DOHH2 (cell line): ENCODE results near the gene C4orf46.

Source experiments
- H3F3A ChIP-seq: fragments of 200-600 bp; sonication (generic), shearing (Covaris generic); 2 replicates; pipeline ENCODE4 v1.6.0; 2016; ENCODE audit warnings: antibody characterized with exemption, mild to moderate bottlenecking; ENCODE audit not compliant: control insufficient read depth, insufficient read depth
- H3K27ac ChIP-seq: fragments of 200-600 bp; sonication (generic); 2 replicates; pipeline ENCODE4 v1.5.1; 2014; ENCODE audit warnings: low read depth, mild to moderate bottlenecking, low read length, moderate library complexity
- H3K27me3 ChIP-seq: fragments of 200-600 bp; sonication (generic); 2 replicates; pipeline ENCODE4 v1.6.1; 2014; ENCODE audit warnings: mild to moderate bottlenecking, low read length, mixed read lengths; ENCODE audit not compliant: control insufficient read depth
- H3K36me3 ChIP-seq: fragments of 200-600 bp; sonication (generic); 2 replicates; pipeline ENCODE4 v1.6.1; 2014; ENCODE audit warnings: mild to moderate bottlenecking, low read length, moderate library complexity, mixed read lengths; ENCODE audit not compliant: control insufficient read depth
- H3K4me1 ChIP-seq: fragments of 200-600 bp; sonication (generic); 2 replicates; pipeline ENCODE4 v1.6.1; 2014; ENCODE audit warnings: mild to moderate bottlenecking, low read length, mixed read lengths; ENCODE audit not compliant: control insufficient read depth
- H3K4me2 ChIP-seq: fragments of 200-600 bp; sonication (generic); 2 replicates; pipeline ENCODE4 v1.6.0; 2014; ENCODE audit warnings: mild to moderate bottlenecking, low read length, moderate library complexity
- H3K4me3 ChIP-seq: fragments of 200-600 bp; sonication (generic); 2 replicates; pipeline ENCODE4 v1.5.1; 2014; ENCODE audit warnings: mild to moderate bottlenecking, low read length, mixed read lengths
- H3K79me2 ChIP-seq: fragments of 200-600 bp; sonication (generic); 2 replicates; pipeline ENCODE4 v1.6.1; 2014; ENCODE audit warnings: mild to moderate bottlenecking, low read length, mixed read lengths; ENCODE audit not compliant: control insufficient read depth
- H3K9me2 ChIP-seq: fragments of 200-600 bp; sonication (generic); replicated peaks from 2 replicates; pipeline ENCODE4 v1.6.1; 2014; ENCODE audit warnings: mild to moderate bottlenecking, low read length, mixed read lengths; ENCODE audit not compliant: control insufficient read depth
- H3K9me3 ChIP-seq: fragments of 200-600 bp; sonication (generic); 2 replicates; pipeline ENCODE4 v1.6.1; 2014; ENCODE audit warnings: antibody characterized with exemption, low read length, mixed read lengths; ENCODE audit not compliant: control insufficient read depth, insufficient read depth
- H4K20me1 ChIP-seq: fragments of 200-600 bp; sonication (generic); 2 replicates; pipeline ENCODE4 v1.6.0; 2014; ENCODE audit warnings: low read depth, mild to moderate bottlenecking, antibody characterized with exemption, low read length, moderate library complexity; ENCODE audit not compliant: control insufficient read depth, insufficient read depth
- CTCF ChIP-seq: fragments of 200-600 bp; sonication (generic); IDR thresholded peaks from one replicate; pipeline ENCODE4 v1.5.1; 2014; ENCODE audit warnings: antibody characterized with exemption, mild to moderate bottlenecking, low read depth, low read length; ENCODE audit not compliant: poor library complexity, severe bottlenecking
- EZH2phosphoT487 ChIP-seq: fragments of 200-600 bp; sonication (generic); IDR thresholded peaks from 2 replicates; pipeline ENCODE4 v1.6.1; 2017; ENCODE audit warnings: borderline replicate concordance, mild to moderate bottlenecking, antibody characterized with exemption, low read length, moderate library complexity, mixed read lengths

The C4orf46 gene

GRCh38 chr4:158625544-158625943 is 46.1 kb downstream of the C4orf46 start:
- H3K4me3 ChIP-seq: no peak overlapping the region
- TF ChIP-seq EZH2phosphoT487 (no peak), CTCF (no peak)
- no peaks in the 10 kb centered on the region for H3K79me2 ChIP-seq
- no peak overlapping the region for H3K27ac ChIP-seq
- no peaks in the 10 kb centered on the region for H3K4me1 ChIP-seq
- no peaks in the 10 kb centered on the region for H3K9me2 ChIP-seq
- no peaks in the 10 kb centered on the region for H3K36me3 ChIP-seq
- H3K27me3 ChIP-seq: 0 out of 2 replicates have a peak, but pooled peaks cover 4% of the 10 kb centered on the region
- H3K4me2 ChIP-seq: no peak overlapping the region
- H3K9me3 ChIP-seq: no peaks in the 10 kb centered on the region
- H3F3A ChIP-seq: no peaks in the 10 kb centered on the region
- H4K20me1 ChIP-seq: no peaks in the 10 kb centered on the region

- peak; percentile 71 for TF ChIP-seq CTCF
- no peak for TF ChIP-seq EZH2phosphoT487
- no peak overlapping the region for H3K4me3 ChIP-seq
- H3K9me2 ChIP-seq: no peaks in the 10 kb centered on the region
- no peak overlapping the region for H3K27ac ChIP-seq
- H3K27me3 ChIP-seq: 0 out of 2 replicates have a peak, but pooled peaks cover 4% of the 10 kb centered on the region
- H3F3A ChIP-seq: no peaks in the 10 kb centered on the region
- H3K36me3 ChIP-seq: no peaks in the 10 kb centered on the region
- H3K4me2 ChIP-seq: no peak overlapping the region
- no peaks in the 10 kb centered on the region for H4K20me1 ChIP-seq
- no peaks in the 10 kb centered on the region for H3K79me2 ChIP-seq
- no peaks in the 10 kb centered on the region for H3K4me1 ChIP-seq
- no peaks in the 10 kb centered on the region for H3K9me3 ChIP-seq
These were observed 46.7 kb downstream of the C4orf46 start for GRCh38 chr4:158624889-158625478.

- TF ChIP-seq CTCF (no peak), EZH2phosphoT487 (no peak)
- Histone ChIP-seq H3K4me3 (no peak overlapping the region), H3K4me1 (no peaks in the 10 kb centered on the region), H3K79me2 (no peaks in the 10 kb centered on the region), H3F3A (no peaks in the 10 kb centered on the region), H3K4me2 (no peak overlapping the region), H3K36me3 (no peaks in the 10 kb centered on the region), H3K9me3 (no peaks in the 10 kb centered on the region), H3K27me3 (peaks cover 6% of the 10 kb centered on the region), H3K27ac (no peak overlapping the region), H4K20me1 (no peaks in the 10 kb centered on the region), H3K9me2 (no peaks in the 10 kb centered on the region)
These were observed 49.4 kb downstream of the C4orf46 start for GRCh38 chr4:158622251-158622650.
